ENCODE measurements around the gene ZNFX1. TPM values are rescaled to one million over a fixed set of nuclear protein-coding genes. Genes with fewer than 3 reads are reported as not detected.

The ZNFX1 gene
- polyA plus RNA-seq, 2 of the 4 experiments (the other 2 are of a cell fraction): 6.0 to 11.5 TPM

DNA sequence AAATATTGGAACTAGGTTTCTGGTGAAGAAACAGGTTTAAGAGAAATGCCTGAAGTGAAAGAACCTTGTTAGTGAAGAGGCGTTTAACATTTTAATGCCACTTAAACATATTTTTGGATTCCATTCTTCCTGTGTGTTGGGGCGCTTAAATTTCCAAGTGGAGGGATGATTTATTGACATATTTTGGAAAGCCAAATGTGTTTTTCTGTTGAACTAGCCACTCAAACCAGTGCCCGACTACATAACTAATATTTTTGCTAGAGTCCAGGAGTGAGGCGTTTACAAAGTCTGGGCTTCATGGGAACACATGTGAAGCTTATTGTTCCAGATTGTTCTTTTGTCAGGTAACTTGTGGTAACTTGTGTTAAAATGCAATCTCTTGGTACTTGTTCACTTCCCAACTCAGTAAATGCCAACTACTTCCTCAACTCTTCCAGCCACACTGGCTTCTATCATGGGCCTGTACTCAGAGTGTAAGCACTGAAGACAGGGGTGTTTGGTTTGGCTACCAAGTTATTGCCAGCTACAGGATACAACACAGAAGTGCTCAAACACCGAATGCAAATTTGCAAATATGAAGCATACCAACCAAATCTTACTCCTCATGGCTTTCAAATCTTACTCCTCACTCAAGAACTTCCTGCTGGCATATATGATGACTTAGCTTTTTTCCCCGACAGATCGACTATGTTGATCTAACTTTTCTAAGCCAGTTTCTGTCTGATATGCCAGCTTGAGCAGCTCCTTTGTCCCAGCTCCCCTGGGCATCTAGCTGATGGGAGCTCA is 2.0 kb upstream of the ZNFX1 start (continued):
- TF ChIP-seq, protein P1, sequence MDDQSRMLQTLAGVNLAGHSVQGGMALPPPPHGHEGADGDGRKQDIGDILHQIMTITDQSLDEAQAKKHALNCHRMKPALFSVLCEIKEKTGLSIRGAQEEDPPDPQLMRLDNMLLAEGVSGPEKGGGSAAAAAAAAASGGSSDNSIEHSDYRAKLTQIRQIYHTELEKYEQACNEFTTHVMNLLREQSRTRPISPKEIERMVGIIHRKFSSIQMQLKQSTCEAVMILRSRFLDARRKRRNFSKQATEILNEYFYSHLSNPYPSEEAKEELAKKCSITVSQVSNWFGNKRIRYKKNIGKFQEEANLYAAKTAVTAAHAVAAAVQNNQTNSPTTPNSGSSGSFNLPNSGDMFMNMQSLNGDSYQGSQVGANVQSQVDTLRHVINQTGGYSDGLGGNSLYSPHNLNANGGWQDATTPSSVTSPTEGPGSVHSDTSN (IDR thresholded peaks at IDR 0.05): no peak
- TF ChIP-seq, protein P2, sequence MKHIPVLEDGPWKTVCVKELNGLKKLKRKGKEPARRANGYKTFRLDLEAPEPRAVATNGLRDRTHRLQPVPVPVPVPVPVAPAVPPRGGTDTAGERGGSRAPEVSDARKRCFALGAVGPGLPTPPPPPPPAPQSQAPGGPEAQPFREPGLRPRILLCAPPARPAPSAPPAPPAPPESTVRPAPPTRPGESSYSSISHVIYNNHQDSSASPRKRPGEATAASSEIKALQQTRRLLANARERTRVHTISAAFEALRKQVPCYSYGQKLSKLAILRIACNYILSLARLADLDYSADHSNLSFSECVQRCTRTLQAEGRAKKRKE (CRISPR knock-in tag; IDR thresholded peaks at IDR 0.05; ENCODE audit: low read depth): no peak
- no peak for TF ChIP-seq HOXB13 (CRISPR knock-in tag; IDR thresholded peaks at IDR 0.05; ENCODE audit: low read depth)
- TF ChIP-seq ESRRA (IDR thresholded peaks at IDR 0.05; ENCODE audit: borderline replicate concordance, low read length): no peak
- TF ChIP-seq, protein P3, sequence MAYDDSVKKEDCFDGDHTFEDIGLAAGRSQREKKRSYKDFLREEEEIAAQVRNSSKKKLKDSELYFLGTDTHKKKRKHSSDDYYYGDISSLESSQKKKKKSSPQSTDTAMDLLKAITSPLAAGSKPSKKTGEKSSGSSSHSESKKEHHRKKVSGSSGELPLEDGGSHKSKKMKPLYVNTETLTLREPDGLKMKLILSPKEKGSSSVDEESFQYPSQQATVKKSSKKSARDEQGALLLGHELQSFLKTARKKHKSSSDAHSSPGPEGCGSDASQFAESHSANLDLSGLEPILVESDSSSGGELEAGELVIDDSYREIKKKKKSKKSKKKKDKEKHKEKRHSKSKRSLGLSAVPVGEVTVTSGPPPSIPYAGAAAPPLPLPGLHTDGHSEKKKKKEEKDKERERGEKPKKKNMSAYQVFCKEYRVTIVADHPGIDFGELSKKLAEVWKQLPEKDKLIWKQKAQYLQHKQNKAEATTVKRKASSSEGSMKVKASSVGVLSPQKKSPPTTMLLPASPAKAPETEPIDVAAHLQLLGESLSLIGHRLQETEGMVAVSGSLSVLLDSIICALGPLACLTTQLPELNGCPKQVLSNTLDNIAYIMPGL (CRISPR knock-in tag; IDR thresholded peaks at IDR 0.05; ENCODE audit: borderline replicate concordance): no peak
- TF ChIP-seq KDM5A (IDR thresholded peaks at IDR 0.05): no peak
- no peak for TF ChIP-seq RNF2 (IDR thresholded peaks at IDR 0.05; ENCODE audit: borderline replicate concordance, low read depth)
- TF ChIP-seq SREBF2 (IDR thresholded peaks at IDR 0.05): no peak
- TF ChIP-seq TP53 (CRISPR knock-in tag; IDR thresholded peaks at IDR 0.05): peak; percentile 72; the same call in 1 of the 2 replicates
- no peak for TF ChIP-seq HEYL (CRISPR knock-in tag; IDR thresholded peaks at IDR 0.05)
- TF ChIP-seq RAD21 (conservative IDR thresholded peaks at IDR 0.05 in 1 of 2, IDR thresholded peaks at IDR 0.05 in 1 of 2): no peak
- TF ChIP-seq NR3C1 (IDR thresholded peaks at IDR 0.05): no peak
- TF ChIP-seq RFX5 (IDR thresholded peaks at IDR 0.05): no peak
- TF ChIP-seq CHD2 (IDR thresholded peaks at IDR 0.05; ENCODE audit: low read length, partially characterized antibody): no peak
- TF ChIP-seq CBX2 (IDR thresholded peaks at IDR 0.05; ENCODE audit: borderline replicate concordance, low read depth): no peak
- TF ChIP-seq NFE2L2 (conservative IDR thresholded peaks at IDR 0.05; ENCODE audit: low read length): no peak
- TF ChIP-seq CBX8 (IDR thresholded peaks at IDR 0.05): no peak
- TF ChIP-seq JUN (IDR thresholded peaks at IDR 0.05): no peak; a peak in 1 of 5 replicates
- TF ChIP-seq RARB (CRISPR knock-in tag; IDR thresholded peaks at IDR 0.05): 0 out of 2 replicates have a peak, but pooled peaks have one; percentile 9
- no peak for TF ChIP-seq MYC (IDR thresholded peaks at IDR 0.05; ENCODE audit: borderline replicate concordance, low read length)
- peak; percentile 17; the same call in 1 of the 2 replicates for TF ChIP-seq EHF (CRISPR knock-in tag; IDR thresholded peaks at IDR 0.05)
- no peak for TF ChIP-seq PHF8 (IDR thresholded peaks at IDR 0.05; ENCODE audit: borderline replicate concordance, low read depth)
- TF ChIP-seq NPAS2 (CRISPR knock-in tag; IDR thresholded peaks at IDR 0.05; ENCODE audit: borderline replicate concordance): no peak
- no peak for TF ChIP-seq ZNF302 (CRISPR knock-in tag; IDR thresholded peaks at IDR 0.05)
- peak; percentile 74; the same call in 1 of the 2 replicates for TF ChIP-seq HOXA7 (CRISPR knock-in tag; IDR thresholded peaks at IDR 0.05)
- TF ChIP-seq ZFP36 (IDR thresholded peaks at IDR 0.05; ENCODE audit: borderline replicate concordance, partially characterized antibody): no peak
- TF ChIP-seq BHLHE40 (IDR thresholded peaks at IDR 0.05; ENCODE audit: low read depth, low read length): no peak
